ENCODE results near the gene CREG1.

DNA sequence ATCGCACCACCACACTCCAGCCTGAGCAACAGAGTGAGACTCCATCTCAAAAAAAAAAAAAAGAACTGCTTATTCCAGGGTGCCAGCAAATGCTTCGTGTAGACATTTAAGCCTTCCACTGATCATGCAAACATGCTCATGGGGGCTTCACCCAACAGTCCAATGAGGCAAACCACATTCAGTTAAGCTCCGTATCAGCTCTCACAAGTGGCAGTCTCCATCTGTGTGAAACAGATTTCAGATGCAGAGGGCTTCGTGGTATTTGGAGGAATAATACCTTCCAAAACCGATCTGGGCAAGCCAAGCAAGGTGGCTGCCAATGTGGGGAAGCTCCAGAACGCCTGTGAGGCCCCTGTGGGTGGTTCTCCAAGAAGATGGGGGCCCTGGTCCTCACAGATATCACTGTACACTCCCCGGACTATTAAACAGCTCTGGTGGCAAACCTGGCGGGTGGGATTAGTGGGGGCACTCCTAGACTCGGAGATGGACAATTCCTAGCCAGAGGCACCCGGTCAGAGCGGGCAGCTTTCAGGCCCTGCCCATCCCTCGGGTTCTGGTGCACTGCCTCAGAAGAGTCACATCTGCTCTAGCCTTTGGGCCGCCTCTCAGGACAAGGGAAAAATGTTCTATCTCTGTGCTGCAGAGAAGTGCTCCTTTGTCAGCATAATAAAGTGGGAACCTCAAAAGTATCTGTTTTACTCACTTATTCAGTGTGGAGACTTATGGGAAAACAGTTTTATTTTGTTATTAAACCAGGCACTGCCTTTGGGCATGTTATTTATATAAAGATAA lies 10.2 kb downstream of the CREG1 start:
- TF ChIP-seq, protein P1, sequence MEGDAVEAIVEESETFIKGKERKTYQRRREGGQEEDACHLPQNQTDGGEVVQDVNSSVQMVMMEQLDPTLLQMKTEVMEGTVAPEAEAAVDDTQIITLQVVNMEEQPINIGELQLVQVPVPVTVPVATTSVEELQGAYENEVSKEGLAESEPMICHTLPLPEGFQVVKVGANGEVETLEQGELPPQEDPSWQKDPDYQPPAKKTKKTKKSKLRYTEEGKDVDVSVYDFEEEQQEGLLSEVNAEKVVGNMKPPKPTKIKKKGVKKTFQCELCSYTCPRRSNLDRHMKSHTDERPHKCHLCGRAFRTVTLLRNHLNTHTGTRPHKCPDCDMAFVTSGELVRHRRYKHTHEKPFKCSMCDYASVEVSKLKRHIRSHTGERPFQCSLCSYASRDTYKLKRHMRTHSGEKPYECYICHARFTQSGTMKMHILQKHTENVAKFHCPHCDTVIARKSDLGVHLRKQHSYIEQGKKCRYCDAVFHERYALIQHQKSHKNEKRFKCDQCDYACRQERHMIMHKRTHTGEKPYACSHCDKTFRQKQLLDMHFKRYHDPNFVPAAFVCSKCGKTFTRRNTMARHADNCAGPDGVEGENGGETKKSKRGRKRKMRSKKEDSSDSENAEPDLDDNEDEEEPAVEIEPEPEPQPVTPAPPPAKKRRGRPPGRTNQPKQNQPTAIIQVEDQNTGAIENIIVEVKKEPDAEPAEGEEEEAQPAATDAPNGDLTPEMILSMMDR (IDR thresholded peaks at IDR 0.05): no peak
- TF ChIP-seq SMC3 (IDR thresholded peaks at IDR 0.05) (no peak), POLR2AphosphoS2 (conservative IDR thresholded peaks at IDR 0.05; ENCODE audit: low read length) (no peak), PHF8 (IDR thresholded peaks at IDR 0.05; ENCODE audit: borderline replicate concordance, low read depth) (no peak)
- TF ChIP-seq, protein P2, sequence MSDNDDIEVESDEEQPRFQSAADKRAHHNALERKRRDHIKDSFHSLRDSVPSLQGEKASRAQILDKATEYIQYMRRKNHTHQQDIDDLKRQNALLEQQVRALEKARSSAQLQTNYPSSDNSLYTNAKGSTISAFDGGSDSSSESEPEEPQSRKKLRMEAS (IDR thresholded peaks at IDR 0.05): no peak

All from A549 (cell line).